Naive thymus-derived CD4-positive, alpha-beta T cell (primary cell): ENCODE data around the gene SURF2. TPM values are rescaled to one million over a fixed set of nuclear protein-coding genes. Genes with fewer than 3 reads are reported as not detected.

ENCODE experiments used
- ATAC-seq: fragments of 150-1000 bp; cut with Tn5 transposase; 2 replicates; pipeline ENCODE4 v1.10.0; 2021; ENCODE audit warnings: mild to moderate bottlenecking, moderate library complexity
- CTCF ChIA-PET: fragments of 350-600 bp; sonication (Branson Sonifier 250); formaldehyde crosslinking; loops from one replicate; lab custom pipeline; 2021; ENCODE audit warnings: antibody characterized with exemption; lab: Charles Lee
- POLR2A ChIA-PET: fragments of 350-600 bp; sonication (Branson Sonifier 250); formaldehyde crosslinking; loops from one replicate; lab custom pipeline; 2021; ENCODE audit warnings: antibody characterized with exemption, inconsistent platforms; lab: Charles Lee
- DNase-seq, 9 donors: peaks; one replicate each; pipeline versions ENCODE4 v3.0.0 to v3.0.0-alpha.2; 2020 to 2022; ENCODE audit warnings: mixed read lengths in 1 of 9
- H3K27ac ChIP-seq: one replicate; pipeline ENCODE4 v1.7.0; 2013; ENCODE audit warnings: mild to moderate bottlenecking, low read depth, low read length, moderate library complexity
- H3K27me3 ChIP-seq, 2 donors: one replicate each; pipeline ENCODE4 v1.7.0; 2013; ENCODE audit warnings: low read length in 2 of 2, mild to moderate bottlenecking in 2 of 2, moderate library complexity in 2 of 2; ENCODE audit not compliant: control insufficient read depth in 2 of 2, insufficient read depth in 2 of 2
- H3K36me3 ChIP-seq, 3 experiments: 1 replicate in 2 of 3; 2 replicates in 1 of 3; pipeline ENCODE4 v1.7.0; 2013; ENCODE audit warnings: low read length in 3 of 3, mild to moderate bottlenecking in 3 of 3, moderate library complexity in 1 of 3; ENCODE audit not compliant: insufficient read depth in 3 of 3, control insufficient read depth in 2 of 3
- H3K4me1 ChIP-seq, 2 donors: one replicate each; pipeline ENCODE4 v1.7.0; 2013; ENCODE audit warnings: low read length in 2 of 2, mild to moderate bottlenecking in 2 of 2, moderate library complexity in 1 of 2; ENCODE audit not compliant: control insufficient read depth in 2 of 2, insufficient read depth in 2 of 2
- H3K4me3 ChIP-seq: 2 replicates; pipeline ENCODE4 v1.7.0; 2013; ENCODE audit warnings: mild to moderate bottlenecking, low read length
- H3K9me3 ChIP-seq, 3 experiments: 1 replicate in 2 of 3; 2 replicates in 1 of 3; pipeline ENCODE4 v1.7.0; 2013; ENCODE audit warnings: low read length in 3 of 3; ENCODE audit not compliant: control insufficient read depth in 2 of 3
- H3K27ac Mint-ChIP-seq, 9 donors: one replicate each; pipeline ENCODE4 v1.8.0; 2020 to 2022; ENCODE audit warnings: mixed read lengths in 9 of 9, mild to moderate bottlenecking in 8 of 9, moderate library complexity in 5 of 9, inconsistent platforms in 2 of 9
- H3K27me3 Mint-ChIP-seq, 5 donors: one replicate each; pipeline ENCODE4 v1.8.0; 2021 to 2022; ENCODE audit warnings: mixed read lengths in 5 of 5, mild to moderate bottlenecking in 1 of 5
- H3K36me3 Mint-ChIP-seq, 5 donors: one replicate each; pipeline ENCODE4 v1.8.0; 2020 to 2022; ENCODE audit warnings: mixed read lengths in 5 of 5, mild to moderate bottlenecking in 3 of 5, inconsistent platforms in 1 of 5
- H3K4me1 Mint-ChIP-seq, 7 donors: one replicate each; pipeline ENCODE4 v1.8.0; 2020 to 2022; ENCODE audit warnings: mixed read lengths in 7 of 7, mild to moderate bottlenecking in 3 of 7, inconsistent platforms in 1 of 7
- H3K4me3 Mint-ChIP-seq, 10 donors: one replicate each; pipeline ENCODE4 v1.8.0; 2020 to 2022; ENCODE audit warnings: mild to moderate bottlenecking in 10 of 10, mixed read lengths in 10 of 10, moderate library complexity in 6 of 10, inconsistent platforms in 2 of 10
- H3K9me3 Mint-ChIP-seq, 11 donors: one replicate each; pipeline ENCODE4 v1.8.0; 2020 to 2022; ENCODE audit warnings: mixed read lengths in 11 of 11, mild to moderate bottlenecking in 4 of 11, inconsistent platforms in 1 of 11, moderate library complexity in 1 of 11
- intact Hi-C, 2 donors: fragments of 100-400 bp; cut with micrococcal nuclease; formaldehyde crosslinking; loops; one replicate each; pipeline ENCODE4 v1.15.1; 2023
- polyA plus RNA-seq, 2 donors: library from polyadenylated mRNA; unstranded; fragments of 300-500 nt; fragmentation: Illumina TruSeq; gene quantifications; one replicate each; pipeline ENCODE4 v1.2.3, GENCODE V29; 2021
- total RNA-seq, 6 experiments: library from RNA in 5 of 6; stranded (reverse) in 5 of 6; gene quantifications; 1 replicate in 5 of 6; 2 replicates in 1 of 6; pipeline ENCODE4 v1.2.3 and lab custom pipeline; 2021 to 2026

Gene SURF2
- total and polyA plus RNA-seq, 7 experiments from 2014 or later: 15.0 to 44.5 (median 21.9) TPM

- no peaks in the 10 kb centered on the region for H3K9me3 ChIP-seq
- no peaks in the 10 kb centered on the region for H3K4me1 Mint-ChIP-seq
- ChIA-PET POLR2A (interaction anchor here (1.0 kb wide), 1 partner anchor 33 kb away, joined by 3 read pairs; the partner anchor contains the start of gene REXO4), CTCF (no interaction called here)
- H3K27ac ChIP-seq: no peak overlapping the region
- no peaks in the 10 kb centered on the region for H3K27me3 ChIP-seq
- H3K4me3 ChIP-seq: no peak overlapping the region
- peaks cover 0 to 5% (median 0%) of the 10 kb centered on the region in 5 donors for H3K27me3 Mint-ChIP-seq
- H3K27ac Mint-ChIP-seq: no peak overlapping the region
- no peak overlapping the region for H3K4me3 Mint-ChIP-seq
- ATAC-seq (no peak), DNase-seq (no peak)
- intact Hi-C loops: no loop called here
- no peaks in the 10 kb centered on the region for H3K9me3 Mint-ChIP-seq
- no peaks in the 10 kb centered on the region for H3K4me1 ChIP-seq
- no peaks in the 10 kb centered on the region for H3K36me3 ChIP-seq
- no peaks in the 10 kb centered on the region for H3K36me3 Mint-ChIP-seq
Observed at GRCh38 chr9:133384736-133385321, 28.5 kb downstream of the SURF2 start.

GRCh38 chr9:133385452-133385851 is 29.1 kb downstream of the SURF2 start:
- intact Hi-C loops: no loop called here
- H3K27ac Mint-ChIP-seq: no peak overlapping the region
- no peaks in the 10 kb centered on the region for H3K9me3 Mint-ChIP-seq
- Histone ChIP-seq H3K9me3 (no peaks in the 10 kb centered on the region), H3K27me3 (no peaks in the 10 kb centered on the region), H3K4me3 (no peak overlapping the region), H3K4me1 (no peaks in the 10 kb centered on the region), H3K36me3 (no peaks in the 10 kb centered on the region), H3K27ac (no peak overlapping the region)
- no peak for ATAC-seq
- ChIA-PET CTCF (no interaction called here), POLR2A (interaction anchor here (1.0 kb wide), 1 partner anchor 32 kb away, joined by 3 read pairs; the partner anchor contains the start of gene REXO4)
- no peak for DNase-seq
- H3K4me3 Mint-ChIP-seq: no peak overlapping the region
- no peaks in the 10 kb centered on the region for H3K4me1 Mint-ChIP-seq
- H3K36me3 Mint-ChIP-seq: no peaks in the 10 kb centered on the region
- peaks cover 0 to 6% (median 0%) of the 10 kb centered on the region in 5 donors for H3K27me3 Mint-ChIP-seq

- DNase-seq: no peak
- ChIA-PET POLR2A (no interaction called here), CTCF (interaction anchor here (0.5 kb wide), 1 partner anchor 11 kb away, joined by 4 read pairs; no protein-coding TSS in a partner anchor)
- no peaks in the 10 kb centered on the region for H3K36me3 Mint-ChIP-seq
- ATAC-seq: no peak
- no peak overlapping the region for H3K4me3 Mint-ChIP-seq
- H3K27me3 Mint-ChIP-seq: peaks cover 0 to 9% (median 0%) of the 10 kb centered on the region in 5 donors
- H3K4me1 Mint-ChIP-seq: no peaks in the 10 kb centered on the region
- no peaks in the 10 kb centered on the region for H3K9me3 Mint-ChIP-seq
- no peaks in the 10 kb centered on the region for H3K9me3 ChIP-seq
- intact Hi-C loops: no loop called here
- no peaks in the 10 kb centered on the region for H3K36me3 ChIP-seq
- H3K4me1 ChIP-seq: no peaks in the 10 kb centered on the region
- H3K27ac ChIP-seq: no peak overlapping the region
- no peak overlapping the region for H3K27ac Mint-ChIP-seq
- H3K27me3 ChIP-seq: no peaks in the 10 kb centered on the region
- no peak overlapping the region for H3K4me3 ChIP-seq
Observed at GRCh38 chr9:133386338-133386737, 30.0 kb downstream of the SURF2 start.

- Histone ChIP-seq H3K27ac (no peak overlapping the region), H3K4me3 (no peak overlapping the region), H3K27me3 (no peaks in the 10 kb centered on the region), H3K36me3 (no peaks in the 10 kb centered on the region), H3K9me3 (no peaks in the 10 kb centered on the region), H3K4me1 (no peaks in the 10 kb centered on the region)
- CTCF ChIA-PET: no interaction called here
- intact Hi-C loops: no loop called here
- POLR2A ChIA-PET: no interaction called here
- H3K9me3 Mint-ChIP-seq: no peaks in the 10 kb centered on the region
- H3K27ac Mint-ChIP-seq: no peak overlapping the region
- H3K36me3 Mint-ChIP-seq: no peaks in the 10 kb centered on the region
- no peak for ATAC-seq
- DNase-seq: no peak
- H3K4me3 Mint-ChIP-seq: no peak overlapping the region
- H3K27me3 Mint-ChIP-seq: peaks cover 0 to 9% (median 0%) of the 10 kb centered on the region in 5 donors
- no peaks in the 10 kb centered on the region for H3K4me1 Mint-ChIP-seq
Observed at GRCh38 chr9:133387680-133388079, 31.3 kb downstream of the SURF2 start.

GRCh38 chr9:133389025-133389557 is 32.7 kb downstream of the SURF2 start:
- H3K9me3 ChIP-seq: no peaks in the 10 kb centered on the region
- H3K4me3 ChIP-seq: no peak overlapping the region
- H3K9me3 Mint-ChIP-seq: no peaks in the 10 kb centered on the region
- ChIA-PET POLR2A (no interaction called here), CTCF (interaction anchor here (0.6 kb wide), 1 partner anchor 33 kb away, joined by 3 read pairs; no protein-coding TSS in a partner anchor)
- H3K27me3 Mint-ChIP-seq: peaks cover 0 to 9% (median 0%) of the 10 kb centered on the region in 5 donors
- no peaks in the 10 kb centered on the region for H3K4me1 ChIP-seq
- no peaks in the 10 kb centered on the region for H3K4me1 Mint-ChIP-seq
- no peaks in the 10 kb centered on the region for H3K36me3 ChIP-seq
- H3K4me3 Mint-ChIP-seq: no peak overlapping the region
- H3K27ac Mint-ChIP-seq: no peak overlapping the region
- H3K27me3 ChIP-seq: no peaks in the 10 kb centered on the region
- no peaks in the 10 kb centered on the region for H3K36me3 Mint-ChIP-seq
- DNase-seq (no peak), ATAC-seq (no peak)
- no peak overlapping the region for H3K27ac ChIP-seq
- intact Hi-C loops: no loop called here

- H3K9me3 ChIP-seq: no peaks in the 10 kb centered on the region
- H3K36me3 Mint-ChIP-seq: no peaks in the 10 kb centered on the region
- no peaks in the 10 kb centered on the region for H3K36me3 ChIP-seq
- no peaks in the 10 kb centered on the region for H3K4me1 ChIP-seq
- no peak overlapping the region for H3K27ac Mint-ChIP-seq
- no peak overlapping the region for H3K27ac ChIP-seq
- intact Hi-C loops: no loop called here
- H3K4me1 Mint-ChIP-seq: no peaks in the 10 kb centered on the region
- DNase-seq (no peak), ATAC-seq (no peak)
- POLR2A ChIA-PET: no interaction called here
- CTCF ChIA-PET: interaction anchor here (0.6 kb wide), 1 partner anchor 110 kb away, joined by 3 read pairs; no protein-coding TSS in a partner anchor
- no peak overlapping the region for H3K4me3 Mint-ChIP-seq
- H3K27me3 ChIP-seq: no peaks in the 10 kb centered on the region
- no peaks in the 10 kb centered on the region for H3K9me3 Mint-ChIP-seq
- H3K4me3 ChIP-seq: no peak overlapping the region
- H3K27me3 Mint-ChIP-seq: peaks cover 0 to 9% (median 0%) of the 10 kb centered on the region in 5 donors
Observed at GRCh38 chr9:133389562-133389961, 33.2 kb downstream of the SURF2 start.

- H3K36me3 ChIP-seq: no peaks in the 10 kb centered on the region
- ATAC-seq (no peak), DNase-seq (no peak)
- Mint-ChIP-seq H3K27me3 (peaks cover 0 to 9% (median 0%) of the 10 kb centered on the region in 5 donors), H3K36me3 (no peaks in the 10 kb centered on the region), H3K4me3 (no peak overlapping the region), H3K9me3 (no peaks in the 10 kb centered on the region), H3K27ac (no peak overlapping the region), H3K4me1 (no peaks in the 10 kb centered on the region)
- no peak overlapping the region for H3K27ac ChIP-seq
- H3K9me3 ChIP-seq: no peaks in the 10 kb centered on the region
- POLR2A ChIA-PET: interaction anchor here (0.6 kb wide), 1 partner anchor 26 kb away, joined by 3 read pairs; no protein-coding TSS in a partner anchor
- no peaks in the 10 kb centered on the region for H3K27me3 ChIP-seq
- no peak overlapping the region for H3K4me3 ChIP-seq
- intact Hi-C loops: no loop called here
- H3K4me1 ChIP-seq: no peaks in the 10 kb centered on the region
- CTCF ChIA-PET: no interaction called here
Observed at GRCh38 chr9:133390713-133391112, 34.4 kb downstream of the SURF2 start.
